DOHH2 (cell line): ENCODE measurements around the gene MRC1.

ENCODE experiments used
- EZH2phosphoT487 ChIP-seq: fragments of 200-600 bp; sonication (generic); IDR thresholded peaks from 2 replicates; pipeline ENCODE4 v1.6.1; 2017; ENCODE audit warnings: borderline replicate concordance, mild to moderate bottlenecking, antibody characterized with exemption, low read length, moderate library complexity, mixed read lengths
- TF ChIP-seq, protein P1 (sequence below): fragments of 200-600 bp; sonication (generic); IDR thresholded peaks from one replicate; pipeline ENCODE4 v1.5.1; 2014; ENCODE audit warnings: antibody characterized with exemption, mild to moderate bottlenecking, low read depth, low read length; ENCODE audit not compliant: poor library complexity, severe bottlenecking

DNA sequence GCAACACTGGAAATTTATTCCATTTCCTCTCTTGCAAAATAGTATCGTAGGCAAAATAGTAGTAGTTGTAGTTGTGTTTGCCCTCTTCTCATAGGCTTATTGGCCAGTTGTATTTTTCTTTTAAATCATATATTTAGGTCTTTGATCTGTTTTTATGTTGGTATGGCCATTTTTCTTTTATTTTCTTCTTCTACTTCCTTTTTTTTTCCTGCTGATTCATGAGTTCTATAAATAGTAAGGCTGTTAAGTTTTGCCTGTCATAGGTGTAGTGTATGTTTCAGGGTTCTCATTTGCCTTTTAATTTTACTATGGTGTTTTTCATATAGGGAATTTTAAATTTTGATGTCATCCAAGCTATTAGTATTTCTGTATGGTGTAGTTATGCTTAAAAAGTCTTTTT is 25.4 kb upstream of the MRC1 start:
- TF ChIP-seq, protein P1, sequence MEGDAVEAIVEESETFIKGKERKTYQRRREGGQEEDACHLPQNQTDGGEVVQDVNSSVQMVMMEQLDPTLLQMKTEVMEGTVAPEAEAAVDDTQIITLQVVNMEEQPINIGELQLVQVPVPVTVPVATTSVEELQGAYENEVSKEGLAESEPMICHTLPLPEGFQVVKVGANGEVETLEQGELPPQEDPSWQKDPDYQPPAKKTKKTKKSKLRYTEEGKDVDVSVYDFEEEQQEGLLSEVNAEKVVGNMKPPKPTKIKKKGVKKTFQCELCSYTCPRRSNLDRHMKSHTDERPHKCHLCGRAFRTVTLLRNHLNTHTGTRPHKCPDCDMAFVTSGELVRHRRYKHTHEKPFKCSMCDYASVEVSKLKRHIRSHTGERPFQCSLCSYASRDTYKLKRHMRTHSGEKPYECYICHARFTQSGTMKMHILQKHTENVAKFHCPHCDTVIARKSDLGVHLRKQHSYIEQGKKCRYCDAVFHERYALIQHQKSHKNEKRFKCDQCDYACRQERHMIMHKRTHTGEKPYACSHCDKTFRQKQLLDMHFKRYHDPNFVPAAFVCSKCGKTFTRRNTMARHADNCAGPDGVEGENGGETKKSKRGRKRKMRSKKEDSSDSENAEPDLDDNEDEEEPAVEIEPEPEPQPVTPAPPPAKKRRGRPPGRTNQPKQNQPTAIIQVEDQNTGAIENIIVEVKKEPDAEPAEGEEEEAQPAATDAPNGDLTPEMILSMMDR = no peak
- no peak for TF ChIP-seq EZH2phosphoT487
